Endothelial cell (in vitro differentiated cells): Measurements from ENCODE around the gene PRR36. TPM values are rescaled to one million over a fixed set of nuclear protein-coding genes. Genes with fewer than 3 reads are reported as not detected.

Experiments
- DNase-seq: peaks from one replicate; pipeline ENCODE4 v3.0.0; 2021; ENCODE audit warnings: low spot score
- H3K27ac Mint-ChIP-seq: one replicate; pipeline ENCODE4 v1.8.0; 2021; ENCODE audit warnings: mixed read lengths, inconsistent platforms; ENCODE audit not compliant: unreplicated experiment
- H3K27me3 Mint-ChIP-seq: one replicate; pipeline ENCODE4 v1.8.0; 2021; ENCODE audit warnings: mild to moderate bottlenecking, moderate library complexity, mixed read lengths, inconsistent platforms; ENCODE audit not compliant: unreplicated experiment
- H3K36me3 Mint-ChIP-seq: one replicate; pipeline ENCODE4 v1.8.0; 2021; ENCODE audit warnings: mild to moderate bottlenecking, low read depth, mixed read lengths, inconsistent platforms; ENCODE audit not compliant: unreplicated experiment
- H3K4me1 Mint-ChIP-seq: one replicate; pipeline ENCODE4 v1.8.0; 2021; ENCODE audit warnings: mild to moderate bottlenecking, mixed read lengths, inconsistent platforms; ENCODE audit not compliant: unreplicated experiment
- H3K4me3 Mint-ChIP-seq: one replicate; pipeline ENCODE4 v1.8.0; 2021; ENCODE audit warnings: mild to moderate bottlenecking, mixed read lengths, inconsistent platforms; ENCODE audit not compliant: unreplicated experiment
- H3K9me3 Mint-ChIP-seq: one replicate; pipeline ENCODE4 v1.8.0; 2021; ENCODE audit warnings: mixed read lengths, inconsistent platforms; ENCODE audit not compliant: unreplicated experiment
- long read RNA-seq: library from polyadenylated mRNA; unstranded; transcript quantifications from one replicate; pipeline ENCODE4 v2.0.0, GENCODE V29; 2020; ENCODE audit not compliant: unreplicated experiment
- total RNA-seq: library from RNA; stranded (reverse); fragmentation: NEBNext Ultra II Directional; extraction: Animal tissue kit (Norgen Biotek cat#: 25700); gene quantifications from one replicate; pipeline ENCODE4 v1.2.1, GENCODE V29; 2021; ENCODE audit not compliant: unreplicated experiment
- TF ChIP-seq, protein P1 (sequence below): fragments of 200-600 bp; sonication (generic); IDR thresholded peaks from one replicate; pipeline ENCODE4 v1.5.0; 2021; ENCODE audit warnings: antibody characterized with exemption; ENCODE audit not compliant: unreplicated experiment

PRR36 gene
- total RNA-seq = 0.23 TPM
- long read RNA-seq = 0 reads

DNA sequence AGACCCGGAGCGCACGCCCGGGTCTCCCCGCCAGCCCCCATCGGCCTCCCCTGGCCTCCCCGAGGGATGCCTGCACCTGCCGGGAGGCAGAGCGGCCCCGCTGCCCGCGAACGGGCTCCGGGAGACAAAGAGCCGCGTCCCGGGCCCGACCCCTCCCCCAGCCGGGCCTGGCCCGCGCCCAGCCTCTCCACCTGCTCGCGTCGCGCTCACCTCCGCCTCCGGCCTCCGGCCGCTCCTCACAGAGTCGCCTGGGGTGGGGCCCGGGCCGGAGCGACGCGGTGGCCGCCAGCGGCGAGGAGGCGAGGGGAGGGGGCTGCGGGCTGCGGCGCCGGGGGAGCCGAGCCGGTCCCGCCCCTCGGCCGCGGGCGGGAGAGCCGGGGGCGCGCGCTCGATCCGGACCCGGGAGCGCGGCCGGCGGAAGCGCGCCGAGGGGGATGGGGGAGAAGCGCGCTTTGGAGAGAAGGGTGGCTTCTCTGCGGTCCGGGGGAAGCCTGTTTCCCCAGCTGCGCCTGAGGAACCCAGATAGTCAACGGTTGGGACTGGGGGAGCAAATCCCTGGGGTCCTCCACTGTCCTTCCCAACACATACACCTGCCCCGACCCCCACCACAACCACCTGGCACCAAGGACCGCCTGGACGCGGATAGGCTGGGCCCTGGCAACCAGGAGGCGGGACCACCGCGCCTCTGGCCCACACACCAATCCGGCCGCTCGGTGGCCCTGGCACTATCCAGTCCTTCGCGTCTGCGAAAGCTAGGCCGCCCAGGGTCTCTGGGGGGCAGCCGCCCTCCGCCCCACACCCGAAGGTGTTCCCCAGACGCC, at the start of gene PRR36:
TSS of gene PRR36 (minus strand) at position 315 of the 821 bp plus-strand sequence. CDS start 701 bp downstream, outside the sequence.
- H3K36me3 Mint-ChIP-seq = no peaks in the 10 kb centered on the region
- H3K9me3 Mint-ChIP-seq = no peaks in the 10 kb centered on the region
- no peaks in the 10 kb centered on the region for H3K4me1 Mint-ChIP-seq
- DNase-seq = peak; percentile 63
- TF ChIP-seq, protein P1, sequence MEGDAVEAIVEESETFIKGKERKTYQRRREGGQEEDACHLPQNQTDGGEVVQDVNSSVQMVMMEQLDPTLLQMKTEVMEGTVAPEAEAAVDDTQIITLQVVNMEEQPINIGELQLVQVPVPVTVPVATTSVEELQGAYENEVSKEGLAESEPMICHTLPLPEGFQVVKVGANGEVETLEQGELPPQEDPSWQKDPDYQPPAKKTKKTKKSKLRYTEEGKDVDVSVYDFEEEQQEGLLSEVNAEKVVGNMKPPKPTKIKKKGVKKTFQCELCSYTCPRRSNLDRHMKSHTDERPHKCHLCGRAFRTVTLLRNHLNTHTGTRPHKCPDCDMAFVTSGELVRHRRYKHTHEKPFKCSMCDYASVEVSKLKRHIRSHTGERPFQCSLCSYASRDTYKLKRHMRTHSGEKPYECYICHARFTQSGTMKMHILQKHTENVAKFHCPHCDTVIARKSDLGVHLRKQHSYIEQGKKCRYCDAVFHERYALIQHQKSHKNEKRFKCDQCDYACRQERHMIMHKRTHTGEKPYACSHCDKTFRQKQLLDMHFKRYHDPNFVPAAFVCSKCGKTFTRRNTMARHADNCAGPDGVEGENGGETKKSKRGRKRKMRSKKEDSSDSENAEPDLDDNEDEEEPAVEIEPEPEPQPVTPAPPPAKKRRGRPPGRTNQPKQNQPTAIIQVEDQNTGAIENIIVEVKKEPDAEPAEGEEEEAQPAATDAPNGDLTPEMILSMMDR = no peak
- no peak within 1 kb of the TSS for H3K27ac Mint-ChIP-seq
- peak within 1 kb of the TSS; percentile 83 for H3K4me3 Mint-ChIP-seq
- peaks cover 17% of the 10 kb centered on the region for H3K27me3 Mint-ChIP-seq

DNA sequence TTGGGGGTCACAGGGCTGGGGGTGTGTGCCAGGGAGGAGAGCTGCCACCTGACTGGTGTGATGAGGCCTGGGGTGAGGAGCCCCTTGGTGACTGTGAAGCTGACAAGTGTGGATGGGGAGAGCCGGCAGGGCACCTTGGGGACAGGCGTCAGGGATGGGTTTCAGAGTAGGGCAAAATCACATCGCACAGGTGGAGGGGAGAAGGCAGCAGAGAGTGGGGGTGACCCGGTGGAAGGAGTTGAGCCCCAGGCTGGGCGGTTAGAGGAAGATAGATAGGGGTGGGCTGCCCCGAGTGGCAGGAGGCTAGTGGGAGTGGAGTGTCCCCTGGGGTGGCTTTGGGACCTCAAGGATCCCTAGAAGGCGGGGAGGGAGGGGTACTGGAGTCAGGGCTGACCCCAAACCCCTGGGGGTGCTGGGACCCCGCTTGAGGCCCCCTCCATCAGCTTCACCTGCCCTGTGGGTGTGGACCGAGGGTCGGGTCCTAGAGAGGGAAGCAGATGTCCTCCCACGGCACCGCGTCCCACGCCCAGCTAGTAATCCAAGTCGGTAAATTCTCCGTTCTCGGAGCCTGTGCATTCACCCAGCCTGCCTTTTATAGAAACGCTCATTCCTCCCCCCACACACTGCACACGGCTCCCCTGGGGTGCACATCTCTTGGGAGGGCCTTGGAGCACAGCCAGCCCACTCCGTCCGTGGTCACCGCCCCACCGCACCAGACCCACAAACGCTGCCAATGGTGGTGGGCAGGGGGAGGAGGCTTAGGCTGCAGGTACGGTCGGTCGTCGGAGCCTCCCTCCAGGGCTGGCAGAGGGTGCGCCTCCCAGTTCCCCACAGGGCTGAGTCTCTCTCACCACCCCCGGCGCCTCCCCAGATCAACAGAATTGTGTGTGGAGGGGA, 49.4 kb upstream of the PRR36 start:
- no peaks in the 10 kb centered on the region for H3K9me3 Mint-ChIP-seq
- peaks cover 12% of the 10 kb centered on the region for H3K36me3 Mint-ChIP-seq
- H3K4me3 Mint-ChIP-seq = no peak overlapping the region
- H3K4me1 Mint-ChIP-seq = peaks cover 10% of the 10 kb centered on the region
- H3K27me3 Mint-ChIP-seq = peaks cover 19% of the 10 kb centered on the region
- TF ChIP-seq, protein P1 = no peak
- no peak overlapping the region for H3K27ac Mint-ChIP-seq
- DNase-seq = no peak

GRCh38 chr19:7922836-7923195, 48.6 kb upstream of the PRR36 start:
- Mint-ChIP-seq H3K36me3 (peaks cover 8% of the 10 kb centered on the region), H3K27me3 (peaks cover 19% of the 10 kb centered on the region), H3K4me3 (no peak overlapping the region), H3K9me3 (no peaks in the 10 kb centered on the region), H3K27ac (no peak overlapping the region), H3K4me1 (peaks cover 10% of the 10 kb centered on the region)
- DNase-seq = no peak
- TF ChIP-seq, protein P1 = no peak

- Mint-ChIP-seq H3K27ac (no peak overlapping the region), H3K4me3 (no peak overlapping the region), H3K9me3 (no peaks in the 10 kb centered on the region), H3K36me3 (peaks cover 8% of the 10 kb centered on the region), H3K27me3 (peaks cover 17% of the 10 kb centered on the region), H3K4me1 (peaks cover 10% of the 10 kb centered on the region)
- no peak for DNase-seq
- TF ChIP-seq, protein P1 = no peak
Measured at GRCh38 chr19:7921967-7922835, 48.0 kb upstream of the PRR36 start.
